A549 (cell line): ENCODE data around the gene NFATC2.

Source experiments
- KDM5A ChIP-seq: fragments of 200-600 bp; sonication (generic); IDR thresholded peaks from 2 replicates; pipeline ENCODE4 v1.6.1; 2016; ENCODE audit warnings: antibody characterized with exemption, mild to moderate bottlenecking
- TF ChIP-seq, protein P1 (sequence below): fragments of >200 bp; sonication (Bioruptor Twin); formaldehyde crosslinking; IDR thresholded peaks from 3 replicates; pipeline ENCODE4 v1.5.1; 2016

DNA sequence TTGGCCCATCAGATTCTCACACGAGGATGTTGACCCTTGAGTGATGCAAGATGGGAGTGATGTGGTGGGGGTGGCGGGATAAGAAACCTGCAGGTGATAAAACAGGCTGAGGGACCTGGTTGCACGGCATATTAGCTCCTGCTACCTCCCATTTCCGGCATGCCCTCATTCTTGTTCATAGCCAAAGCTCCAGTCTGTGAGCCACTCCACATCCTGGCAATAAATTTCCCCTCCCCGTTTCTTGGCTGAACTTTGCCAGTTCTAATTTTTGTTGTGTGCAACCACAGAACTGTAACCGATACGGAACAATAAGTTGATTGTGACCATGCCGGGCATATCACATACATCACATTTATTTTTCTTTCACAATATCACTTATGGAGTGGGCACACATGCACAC, 41.6 kb upstream of the NFATC2 start:
- TF ChIP-seq KDM5A = no peak
- TF ChIP-seq, protein P1, sequence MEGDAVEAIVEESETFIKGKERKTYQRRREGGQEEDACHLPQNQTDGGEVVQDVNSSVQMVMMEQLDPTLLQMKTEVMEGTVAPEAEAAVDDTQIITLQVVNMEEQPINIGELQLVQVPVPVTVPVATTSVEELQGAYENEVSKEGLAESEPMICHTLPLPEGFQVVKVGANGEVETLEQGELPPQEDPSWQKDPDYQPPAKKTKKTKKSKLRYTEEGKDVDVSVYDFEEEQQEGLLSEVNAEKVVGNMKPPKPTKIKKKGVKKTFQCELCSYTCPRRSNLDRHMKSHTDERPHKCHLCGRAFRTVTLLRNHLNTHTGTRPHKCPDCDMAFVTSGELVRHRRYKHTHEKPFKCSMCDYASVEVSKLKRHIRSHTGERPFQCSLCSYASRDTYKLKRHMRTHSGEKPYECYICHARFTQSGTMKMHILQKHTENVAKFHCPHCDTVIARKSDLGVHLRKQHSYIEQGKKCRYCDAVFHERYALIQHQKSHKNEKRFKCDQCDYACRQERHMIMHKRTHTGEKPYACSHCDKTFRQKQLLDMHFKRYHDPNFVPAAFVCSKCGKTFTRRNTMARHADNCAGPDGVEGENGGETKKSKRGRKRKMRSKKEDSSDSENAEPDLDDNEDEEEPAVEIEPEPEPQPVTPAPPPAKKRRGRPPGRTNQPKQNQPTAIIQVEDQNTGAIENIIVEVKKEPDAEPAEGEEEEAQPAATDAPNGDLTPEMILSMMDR = no peak
